Stimulated activated naive CD8-positive, alpha-beta T cell treated with anti-CD3 and anti-CD28 coated beads, Interleukin-15, Interleukin-2, amounts not matched to agents 100 U/mL and 50 U/mL, for 24 hours (primary cell): ENCODE results near the gene FOXO1.
A peak's percentile ranks its signal among the peaks of the same experiment; 100 is the strongest.

Source experiments
- ATAC-seq: fragments of 150-1000 bp; cut with Tn5 transposase; one replicate; pipeline ENCODE4 v1.10.0; 2021
- DNase-seq: peaks from one replicate; pipeline ENCODE4 v3.0.0; 2021

The FOXO1 gene

DNA sequence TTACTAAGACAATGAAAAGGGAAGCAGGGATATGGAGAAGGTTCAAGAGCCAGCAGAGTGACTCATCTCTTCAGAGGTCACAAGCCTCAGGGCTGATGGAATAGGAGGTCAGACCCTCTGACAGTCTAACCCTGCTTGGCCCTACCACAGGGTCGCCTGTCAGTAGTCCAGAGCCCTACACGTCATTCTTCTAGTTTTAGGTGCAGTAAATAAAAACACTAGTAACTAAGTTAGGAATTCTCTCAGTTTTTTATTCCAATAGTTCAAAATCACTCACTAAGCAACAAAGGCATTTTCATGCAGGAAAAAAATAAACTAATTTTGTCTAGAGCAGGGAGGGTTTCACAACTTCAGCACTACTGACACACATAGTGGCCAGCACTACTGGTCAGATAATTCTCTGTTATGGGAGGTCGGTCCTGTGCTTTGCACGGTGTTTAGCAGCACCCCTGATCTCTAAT lies 27.2 kb downstream of the FOXO1 start:
- ATAC-seq (peak; percentile 41), DNase-seq (no peak)

GRCh38 chr13:40637643-40638042 lies 28.8 kb downstream of the FOXO1 start:
- ATAC-seq (no peak), DNase-seq (no peak)

DNA sequence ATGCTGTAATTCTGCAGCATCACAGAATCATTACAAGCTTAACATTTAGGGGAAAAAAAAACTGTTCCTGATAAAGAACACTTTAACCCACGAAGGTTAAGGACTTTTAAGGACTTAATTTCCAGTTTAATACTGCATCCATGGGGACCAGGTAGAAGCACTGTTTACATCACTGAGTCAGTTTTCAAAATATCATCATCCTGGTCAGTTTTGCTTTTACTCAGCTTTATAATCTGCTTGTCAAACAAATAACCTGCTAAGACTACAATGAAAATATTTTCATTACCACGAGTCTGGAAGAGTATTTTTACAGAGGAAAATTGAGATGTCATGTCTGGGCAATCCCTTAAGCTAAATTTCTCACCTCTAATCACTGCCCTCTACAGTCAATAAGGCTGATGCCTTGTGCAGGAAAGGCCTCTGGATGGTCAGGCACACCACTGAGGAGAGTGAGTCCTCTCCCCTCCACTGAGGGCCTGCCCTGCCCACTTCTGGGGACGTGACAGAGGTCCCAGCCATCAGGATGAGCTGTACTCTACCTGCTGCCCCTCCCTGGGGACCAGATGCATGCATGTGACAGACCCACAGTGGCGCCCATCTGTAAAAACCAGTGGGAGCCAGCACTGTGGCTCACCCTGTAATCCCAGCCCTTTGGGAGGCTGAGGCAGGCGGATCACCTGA lies 31.0 kb downstream of the FOXO1 start:
- ATAC-seq (peak; percentile 28), DNase-seq (no peak)

DNA sequence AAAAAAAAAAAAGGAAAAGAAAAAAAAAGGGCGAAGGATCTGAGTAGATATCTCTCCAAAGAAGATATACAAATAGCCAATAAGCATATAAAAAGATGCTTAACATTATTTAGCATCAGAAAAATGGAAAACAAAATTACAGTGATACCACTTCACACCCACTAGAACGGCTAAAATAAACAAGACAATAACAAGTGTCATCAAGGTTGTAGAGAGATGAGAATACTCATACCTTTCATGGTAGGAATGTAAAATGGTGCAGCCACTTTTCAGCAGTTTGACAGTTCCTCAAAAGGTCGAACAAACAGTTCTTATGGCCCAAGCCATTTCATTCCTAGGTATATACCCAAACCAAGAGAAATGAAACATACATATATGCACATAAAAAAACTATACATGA lies 33.5 kb downstream of the FOXO1 start:
- ATAC-seq (no peak), DNase-seq (no peak)

- DNase-seq: no peak
- no peak for ATAC-seq
Measured at GRCh38 chr13:40631605-40632004, 34.8 kb downstream of the FOXO1 start.

DNA sequence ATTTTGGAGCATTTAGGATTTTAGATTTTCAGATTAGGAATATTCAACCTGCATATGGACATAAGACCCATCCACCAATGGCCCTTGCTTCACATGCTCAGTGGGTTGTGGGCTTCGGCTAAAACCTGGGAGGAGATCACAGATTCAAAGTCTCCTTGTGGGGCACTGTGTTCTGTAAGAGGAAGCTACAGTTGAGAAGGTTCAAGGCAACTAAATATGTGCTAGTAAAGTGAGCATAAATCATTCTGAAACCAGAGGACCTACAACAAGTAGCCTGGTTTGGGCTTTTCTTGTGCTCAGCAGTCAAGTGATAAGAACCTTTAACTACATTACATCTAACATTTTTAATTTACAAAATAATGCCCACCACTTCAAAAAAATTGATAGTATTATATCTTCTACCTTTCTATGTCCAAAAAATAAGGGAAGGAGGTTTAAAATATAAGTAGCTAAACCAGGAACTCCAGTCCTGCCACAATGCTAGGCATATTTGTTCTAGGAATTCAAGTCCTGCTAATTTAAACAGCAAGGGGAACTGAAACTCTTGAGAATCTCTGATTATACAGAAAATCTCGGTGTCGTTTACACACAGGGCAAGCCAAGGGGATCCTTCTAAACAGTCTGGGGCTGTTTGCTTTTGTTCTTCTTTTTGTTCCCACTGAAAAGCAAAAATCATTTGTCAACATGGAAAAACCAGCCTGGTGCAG lies 36.6 kb downstream of the FOXO1 start:
- no peak for DNase-seq

DNA sequence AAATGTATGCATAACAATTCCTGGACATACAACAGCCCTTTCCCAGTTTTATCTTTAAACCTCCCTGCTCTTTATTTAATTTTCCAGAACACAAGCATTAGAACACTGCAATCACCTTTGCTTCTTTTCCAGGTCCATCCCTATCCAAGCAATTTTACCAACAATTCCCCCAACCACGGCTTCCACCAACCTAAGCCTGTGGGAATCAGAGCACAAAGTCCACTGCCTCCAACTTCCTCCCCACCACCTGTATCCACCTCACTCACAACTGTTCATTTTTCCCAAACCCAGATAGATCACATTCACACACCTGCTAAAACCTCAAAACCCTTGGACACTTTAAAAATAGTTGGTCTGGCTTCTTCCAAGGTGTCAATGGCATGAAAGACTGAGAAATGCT lies 39.5 kb downstream of the FOXO1 start:
- ATAC-seq (no peak), DNase-seq (no peak)

More for the DNA sequence above, 36.6 kb downstream of the FOXO1 start:
- ATAC-seq: peak; percentile 16

GRCh38 chr13:40626561-40626960 lies 39.9 kb downstream of the FOXO1 start:
- DNase-seq (no peak), ATAC-seq (no peak)

DNA sequence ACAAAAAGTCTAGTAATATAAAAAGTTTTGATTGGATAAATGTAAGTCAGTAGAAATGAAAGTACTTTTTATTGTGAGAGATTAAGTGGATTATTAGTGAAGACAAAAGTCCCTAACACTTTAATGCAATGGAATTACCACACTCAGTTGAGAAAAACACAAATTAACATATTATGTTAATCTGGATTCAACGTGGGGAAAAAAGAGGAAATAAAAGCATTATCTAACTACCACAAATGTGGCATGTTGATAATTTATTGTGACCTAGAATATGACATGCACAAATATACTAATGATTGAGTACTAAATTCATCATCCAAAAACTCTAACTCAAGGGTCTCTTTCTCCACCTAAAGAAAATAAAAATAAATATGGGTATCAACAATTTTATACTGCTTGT lies 41.5 kb downstream of the FOXO1 start:
- DNase-seq (no peak), ATAC-seq (no peak)

- DNase-seq: peak; percentile 55
- ATAC-seq: peak; percentile 90
Measured at GRCh38 chr13:40624383-40624782, 42.1 kb downstream of the FOXO1 start.

DNA sequence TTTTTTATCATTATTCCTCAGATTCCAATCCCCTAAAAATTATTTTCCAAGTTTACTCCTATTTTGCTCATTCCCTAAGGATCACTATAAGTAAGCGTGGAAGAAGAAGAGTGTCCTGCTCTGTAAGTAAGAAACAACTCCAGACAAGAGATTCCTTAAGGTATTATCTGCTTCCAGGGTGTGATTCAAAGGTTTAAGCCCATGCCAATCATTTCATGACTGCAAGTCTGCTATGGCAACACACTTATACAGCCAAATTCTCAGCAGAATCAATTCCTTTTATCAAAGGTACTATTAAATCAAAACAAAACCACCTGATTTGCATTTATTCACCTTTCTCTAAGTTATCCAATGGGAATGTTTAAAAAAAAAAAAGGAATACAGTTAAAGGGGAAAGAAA lies 43.7 kb downstream of the FOXO1 start:
- ATAC-seq (no peak), DNase-seq (no peak)

GRCh38 chr13:40622246-40622645 lies 44.2 kb downstream of the FOXO1 start:
- DNase-seq: no peak

DNA sequence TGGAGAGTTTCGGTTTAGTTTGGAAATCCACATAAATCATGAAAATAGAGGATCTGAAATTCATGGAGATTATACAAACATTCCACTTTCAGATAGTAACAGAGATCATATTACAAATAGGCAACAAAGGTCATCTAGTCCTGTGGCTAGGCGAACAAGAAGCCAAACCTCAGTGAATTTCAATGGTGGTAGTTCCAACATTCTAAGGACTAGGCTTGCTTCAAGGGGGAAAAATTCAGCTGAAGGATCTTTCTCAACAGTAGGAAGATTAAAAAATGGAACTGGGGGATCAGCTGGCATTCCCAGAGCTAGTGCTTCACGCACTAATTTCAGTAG lies 47.0 kb downstream of the FOXO1 start:
- DNase-seq (no peak), ATAC-seq (no peak)

More at GRCh38 chr13:40622246-40622645, 44.2 kb downstream of the FOXO1 start:
- ATAC-seq: no peak

- ATAC-seq: peak; percentile 56
- no peak for DNase-seq
Measured at GRCh38 chr13:40618581-40619478, 47.6 kb downstream of the FOXO1 start.

- no peak for DNase-seq
Measured at GRCh38 chr13:40617801-40618356, 48.6 kb downstream of the FOXO1 start.

DNA sequence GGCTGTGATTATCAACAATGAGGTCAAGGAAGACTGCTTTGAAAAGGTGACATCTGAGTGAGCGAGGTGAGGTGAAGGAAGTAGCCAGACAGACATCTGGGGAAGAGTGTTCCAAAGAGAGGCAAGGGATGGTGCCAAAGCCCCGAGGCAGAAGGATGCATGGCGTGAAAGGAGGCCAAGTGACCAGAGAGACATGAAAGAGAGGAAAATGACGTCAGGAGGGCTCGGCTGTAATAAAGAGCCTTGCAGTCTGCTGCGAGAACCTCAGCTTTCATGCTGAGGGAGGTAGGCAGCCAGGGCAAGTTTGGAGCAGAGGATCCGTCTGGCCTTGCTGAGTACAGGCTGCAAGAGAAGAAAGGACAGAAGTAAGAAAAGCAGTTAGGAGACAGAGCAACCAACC lies 50.8 kb downstream of the FOXO1 start:
- DNase-seq: no peak
- ATAC-seq: no peak

More at GRCh38 chr13:40617801-40618356, 48.6 kb downstream of the FOXO1 start:
- ATAC-seq: no peak

DNA sequence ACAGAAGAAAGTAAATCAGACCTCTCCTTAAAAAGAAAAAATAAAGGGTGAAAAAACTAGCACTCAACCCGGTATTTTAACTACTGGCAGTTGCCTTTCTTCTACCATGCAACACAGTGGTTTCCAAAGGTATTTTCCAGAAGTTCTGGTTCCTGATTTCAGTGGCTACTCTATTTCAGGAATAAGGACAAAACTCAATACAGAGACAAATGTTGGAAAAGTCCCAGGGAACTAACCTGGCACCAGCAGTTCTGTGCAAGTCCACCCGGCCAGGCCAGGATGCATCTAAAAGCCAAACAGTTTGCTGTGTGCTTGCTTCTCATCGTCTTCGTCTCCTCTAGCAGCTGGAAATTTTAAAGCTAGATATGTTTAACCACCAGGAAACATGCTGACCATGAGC lies 52.5 kb downstream of the FOXO1 start:
- no peak for ATAC-seq
- DNase-seq: no peak

DNA sequence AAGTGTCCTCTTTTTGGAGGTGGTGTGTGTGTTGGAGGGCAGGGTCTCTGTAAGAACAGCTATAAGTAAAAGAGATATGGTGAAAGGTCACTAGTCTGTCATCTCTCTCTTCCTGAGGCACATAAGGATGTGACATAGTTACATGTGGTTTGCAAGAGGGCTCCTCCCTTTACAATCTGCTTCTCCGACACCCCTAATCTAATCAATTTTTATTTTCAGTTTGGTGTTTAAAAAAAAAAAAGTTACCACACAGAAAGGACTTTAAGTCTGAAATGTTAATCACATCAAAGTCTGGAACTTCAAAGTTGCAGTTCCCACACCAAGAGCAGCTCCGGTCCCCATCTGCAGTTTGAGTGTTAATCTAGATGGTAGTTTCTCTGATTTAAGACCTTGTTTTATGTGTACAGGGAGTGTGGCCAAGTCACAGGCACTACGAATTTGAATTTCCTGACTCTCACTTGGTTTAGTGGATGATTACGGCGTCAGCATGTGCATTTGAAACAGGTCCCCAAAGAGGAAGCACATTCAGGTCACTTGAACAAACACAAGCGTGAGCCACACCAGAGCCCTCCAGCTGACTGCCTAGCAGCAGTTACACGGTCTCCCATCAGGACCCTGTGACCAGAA lies 53.1 kb downstream of the FOXO1 start:
- ATAC-seq (peak; percentile 88), DNase-seq (peak; percentile 53)

DNA sequence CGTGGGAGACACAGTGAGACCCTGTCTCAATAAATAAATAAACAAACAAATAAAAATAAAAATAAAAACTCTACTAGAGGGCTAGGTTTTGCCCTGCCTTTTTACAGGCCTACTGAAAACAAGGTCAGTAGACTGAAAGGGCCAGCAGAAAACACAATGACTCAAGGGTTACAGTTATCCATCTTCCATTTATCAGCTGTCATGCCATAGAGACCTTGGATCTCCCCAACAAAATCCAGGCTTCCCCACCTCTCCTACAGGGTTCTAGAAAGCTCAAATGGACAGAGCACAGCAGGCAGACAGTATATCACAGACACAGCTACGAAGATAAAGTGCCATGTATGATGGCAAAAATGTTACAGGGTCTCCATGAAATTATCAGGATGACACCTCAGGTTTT lies 54.4 kb downstream of the FOXO1 start:
- ATAC-seq (no peak), DNase-seq (no peak)

GRCh38 chr13:40611635-40612034 lies 54.8 kb downstream of the FOXO1 start:
- ATAC-seq (no peak), DNase-seq (no peak)

DNA sequence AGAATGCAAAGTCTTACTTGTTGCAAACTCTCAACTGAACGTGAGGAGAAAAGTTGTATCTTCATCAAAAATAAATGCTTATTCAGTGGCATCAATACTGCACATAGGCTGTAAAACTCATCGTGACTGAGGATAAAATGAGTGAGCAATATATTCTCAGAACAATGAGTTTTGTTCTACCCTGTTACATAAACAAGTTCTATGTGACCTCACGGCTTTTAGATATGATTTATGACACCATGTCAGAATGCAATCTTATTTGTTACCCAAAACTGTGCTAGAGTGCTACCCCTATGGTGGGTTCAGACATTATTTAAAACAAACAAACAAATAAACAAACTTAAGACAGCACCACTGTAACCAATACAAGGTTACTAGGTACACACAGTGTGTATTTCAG lies 55.4 kb downstream of the FOXO1 start:
- DNase-seq: no peak
- no peak for ATAC-seq
